SK-N-SH treated with all-trans-retinoic acid at 6 μM for 48 hours (cell line): ENCODE data around the gene RPS19.
A peak's percentile ranks its signal among the peaks of the same experiment; 100 is the strongest.

Experiments
- ATAC-seq: fragments of 200-7000 bp; cut with Tn5 transposase; 3 replicates; pipeline ENCODE4 v1.9.1; 2020; ENCODE audit warnings: mild to moderate bottlenecking, moderate library complexity
- BACH2 ChIP-seq: fragments of 250-450 bp; sonication (Bioruptor Pico); IDR thresholded peaks from 2 replicates; pipeline ENCODE4 v1.9.0; 2021; ENCODE audit warnings: mild to moderate bottlenecking, borderline replicate concordance
- CSDC2 ChIP-seq: fragments of 250-450 bp; sonication (Bioruptor Pico); IDR thresholded peaks from 2 replicates; pipeline ENCODE4 v1.5.0; 2020; ENCODE audit warnings: mild to moderate bottlenecking, moderate library complexity
- CSRNP3 ChIP-seq: fragments of 250-450 bp; sonication (Bioruptor Pico); IDR thresholded peaks from 2 replicates; pipeline ENCODE4 v1.5.1; 2021; ENCODE audit warnings: mild to moderate bottlenecking, moderate library complexity
- ESRRG ChIP-seq: fragments of 250-450 bp; sonication (Bioruptor Pico); IDR thresholded peaks from 2 replicates; pipeline ENCODE4 v1.6.1; 2021; ENCODE audit warnings: mild to moderate bottlenecking
- GLIS3 ChIP-seq: fragments of 250-450 bp; sonication (Bioruptor Pico); IDR thresholded peaks from 2 replicates; pipeline ENCODE4 v1.5.0; 2020; ENCODE audit warnings: mild to moderate bottlenecking, moderate library complexity
- OSR1 ChIP-seq: fragments of 250-450 bp; sonication (Bioruptor Pico); IDR thresholded peaks from 2 replicates; pipeline ENCODE4 v1.8.0; 2022; ENCODE audit warnings: moderate library complexity, mild to moderate bottlenecking, inconsistent platforms
- PATZ1 ChIP-seq: fragments of 250-450 bp; sonication (Bioruptor Pico); IDR thresholded peaks from 2 replicates; pipeline ENCODE4 v1.8.0; 2020; ENCODE audit warnings: mild to moderate bottlenecking, moderate library complexity, borderline replicate concordance
- RARB ChIP-seq: fragments of 250-450 bp; sonication (Bioruptor Pico); IDR thresholded peaks from 2 replicates; pipeline ENCODE4 v1.8.0; 2021; ENCODE audit warnings: mild to moderate bottlenecking, moderate library complexity
- SNAI2 ChIP-seq: fragments of 250-450 bp; sonication (Bioruptor Pico); IDR thresholded peaks from 2 replicates; pipeline ENCODE4 v1.5.0; 2020; ENCODE audit warnings: mild to moderate bottlenecking, moderate library complexity
- TCF4 ChIP-seq: fragments of 250-450 bp; sonication (Bioruptor Pico); IDR thresholded peaks from 2 replicates; pipeline ENCODE4 v1.8.0; 2021; ENCODE audit warnings: mild to moderate bottlenecking, moderate library complexity, borderline replicate concordance
- TOX ChIP-seq: fragments of 250-450 bp; sonication (Bioruptor Pico); IDR thresholded peaks from 2 replicates; pipeline ENCODE4 v1.8.0; 2021; ENCODE audit warnings: mild to moderate bottlenecking, moderate library complexity, borderline replicate concordance
- ZC3H10 ChIP-seq: fragments of 250-450 bp; sonication (Bioruptor Pico); IDR thresholded peaks from 2 replicates; pipeline ENCODE4 v1.5.1; 2021; ENCODE audit warnings: mild to moderate bottlenecking, moderate library complexity
- ZFP3 ChIP-seq: fragments of 250-450 bp; sonication (Bioruptor Pico); IDR thresholded peaks from 2 replicates; pipeline ENCODE4 v1.5.0; 2020; ENCODE audit warnings: mild to moderate bottlenecking, moderate library complexity
- ZFP30 ChIP-seq: fragments of 450-650 bp; formaldehyde crosslinking; IDR thresholded peaks from 2 replicates; pipeline ENCODE4 v1.5.0; 2022; ENCODE audit warnings: mild to moderate bottlenecking, moderate library complexity
- ZNF565 ChIP-seq: fragments of 450-650 bp; formaldehyde crosslinking; conservative IDR thresholded peaks from 2 replicates; pipeline ENCODE4 v1.5.0; 2020; ENCODE audit warnings: low read depth, mild to moderate bottlenecking, moderate library complexity
- ZNF8 ChIP-seq: fragments of 450-650 bp; formaldehyde crosslinking; IDR thresholded peaks from 2 replicates; pipeline ENCODE4 v1.5.0; 2020; ENCODE audit warnings: mild to moderate bottlenecking, moderate library complexity
- TF ChIP-seq, protein P1 (sequence below): fragments of 250-450 bp; sonication (Bioruptor Pico); IDR thresholded peaks from 2 replicates; pipeline ENCODE4 v1.5.1; 2020; ENCODE audit warnings: low read depth, mild to moderate bottlenecking, moderate library complexity
- TF ChIP-seq, protein P2 (sequence below): fragments of 250-450 bp; sonication (Bioruptor Pico); IDR thresholded peaks from 2 replicates; pipeline ENCODE4 v1.8.0; 2021; ENCODE audit warnings: low read depth, mild to moderate bottlenecking, moderate library complexity, borderline replicate concordance

The RPS19 gene

GRCh38 chr19:41869374-41869955 lies 9.4 kb downstream of the RPS19 start:
- TF ChIP-seq ZC3H10 (CRISPR knock-in tag) (no peak), ZNF565 (CRISPR knock-in tag) (no peak), PATZ1 (CRISPR knock-in tag) (no peak), OSR1 (CRISPR knock-in tag) (no peak), ZFP3 (CRISPR knock-in tag) (no peak), TOX (CRISPR knock-in tag) (no peak)
- TF ChIP-seq, all 23 proteins: peak for 0
- ATAC-seq, result no peak

- TF ChIP-seq CSRNP3 (CRISPR knock-in tag), result no peak
- TF ChIP-seq OSR1 (CRISPR knock-in tag), result no peak
- TF ChIP-seq CSDC2, result no peak
- TF ChIP-seq GLIS3 (CRISPR knock-in tag), result no peak
- no peak for TF ChIP-seq ZNF565 (CRISPR knock-in tag)
Observed at GRCh38 chr19:41870401-41870873, 10.4 kb downstream of the RPS19 start.

DNA sequence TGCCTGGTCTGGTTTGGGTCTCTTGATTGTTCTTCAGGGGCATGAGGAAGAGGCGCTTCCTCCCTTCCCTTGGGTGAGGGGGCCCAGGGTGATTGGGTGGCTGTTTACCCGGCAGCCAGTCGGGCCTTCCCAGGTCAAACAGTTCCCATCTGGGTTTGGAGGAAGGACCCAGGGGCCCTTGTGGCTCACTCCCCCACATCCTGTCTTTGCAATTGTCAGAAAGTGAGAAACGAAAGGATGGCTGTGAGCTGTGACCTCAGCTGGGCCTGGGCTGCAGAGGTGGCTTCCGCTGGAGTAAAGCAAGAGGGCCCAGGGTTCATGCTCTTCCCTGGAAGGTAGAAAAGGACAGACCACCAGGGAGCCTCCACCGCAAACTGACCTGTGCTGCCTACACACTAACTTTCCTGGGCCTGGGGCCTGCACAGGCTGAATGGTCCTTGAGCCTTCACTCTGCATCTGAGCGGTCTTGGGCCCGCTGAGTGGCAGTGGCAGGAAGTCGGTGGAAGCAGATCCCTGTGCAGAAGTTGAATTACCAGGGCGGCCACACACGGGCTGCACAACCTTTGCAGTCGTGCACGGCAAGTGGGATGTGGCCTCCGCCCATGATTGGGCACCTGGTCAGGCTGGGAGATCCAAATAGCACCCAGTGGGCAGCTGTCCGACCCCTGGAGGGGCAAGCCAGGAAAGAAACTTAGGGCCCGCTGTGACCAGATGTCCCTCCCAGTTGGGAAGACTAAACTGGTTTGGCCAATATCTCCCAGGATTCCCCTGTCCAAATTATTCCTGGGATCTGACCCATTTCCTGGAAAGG lies 11.7 kb downstream of the RPS19 start:
- no peak for TF ChIP-seq ZFP30 (CRISPR knock-in tag)
- TF ChIP-seq ESRRG (CRISPR knock-in tag), result peak; percentile 13; the same call in 1 of the 2 replicates
- TF ChIP-seq, protein P1, sequence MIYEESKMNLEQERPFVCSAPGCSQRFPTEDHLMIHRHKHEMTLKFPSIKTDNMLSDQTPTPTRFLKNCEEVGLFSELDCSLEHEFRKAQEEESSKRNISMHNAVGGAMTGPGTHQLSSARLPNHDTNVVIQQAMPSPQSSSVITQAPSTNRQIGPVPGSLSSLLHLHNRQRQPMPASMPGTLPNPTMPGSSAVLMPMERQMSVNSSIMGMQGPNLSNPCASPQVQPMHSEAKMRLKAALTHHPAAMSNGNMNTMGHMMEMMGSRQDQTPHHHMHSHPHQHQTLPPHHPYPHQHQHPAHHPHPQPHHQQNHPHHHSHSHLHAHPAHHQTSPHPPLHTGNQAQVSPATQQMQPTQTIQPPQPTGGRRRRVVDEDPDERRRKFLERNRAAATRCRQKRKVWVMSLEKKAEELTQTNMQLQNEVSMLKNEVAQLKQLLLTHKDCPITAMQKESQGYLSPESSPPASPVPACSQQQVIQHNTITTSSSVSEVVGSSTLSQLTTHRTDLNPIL (CRISPR knock-in tag), result peak; percentile 14; the same call in 1 of the 2 replicates
- no peak for TF ChIP-seq SNAI2 (CRISPR knock-in tag)
- TF ChIP-seq PATZ1 (CRISPR knock-in tag), result peak; percentile 17
- peak; percentile 80; the same call in 1 of the 2 replicates for TF ChIP-seq CSRNP3 (CRISPR knock-in tag)
- TF ChIP-seq ZNF8 (CRISPR knock-in tag), result no peak
- TF ChIP-seq TCF4, result no peak; the same call in 1 of the 2 replicates
- no peak for TF ChIP-seq BACH2
- TF ChIP-seq OSR1 (CRISPR knock-in tag), result no peak
- peak; percentile 48; the same call in 1 of the 2 replicates for TF ChIP-seq GLIS3 (CRISPR knock-in tag)
- TF ChIP-seq, all 23 proteins: peak for 5
- 0 out of 3 replicates have a peak, but pooled peaks have one; percentile 1 for ATAC-seq

More at GRCh38 chr19:41870401-41870873, 10.4 kb downstream of the RPS19 start:
- ATAC-seq, result no peak

- TF ChIP-seq PATZ1 (CRISPR knock-in tag) (0 out of 2 replicates have a peak, but pooled peaks have one; percentile 8), RARB (no peak), ZFP3 (CRISPR knock-in tag) (peak; percentile 95), ZC3H10 (CRISPR knock-in tag) (no peak), ZFP30 (CRISPR knock-in tag) (no peak)
- TF ChIP-seq, protein P2, sequence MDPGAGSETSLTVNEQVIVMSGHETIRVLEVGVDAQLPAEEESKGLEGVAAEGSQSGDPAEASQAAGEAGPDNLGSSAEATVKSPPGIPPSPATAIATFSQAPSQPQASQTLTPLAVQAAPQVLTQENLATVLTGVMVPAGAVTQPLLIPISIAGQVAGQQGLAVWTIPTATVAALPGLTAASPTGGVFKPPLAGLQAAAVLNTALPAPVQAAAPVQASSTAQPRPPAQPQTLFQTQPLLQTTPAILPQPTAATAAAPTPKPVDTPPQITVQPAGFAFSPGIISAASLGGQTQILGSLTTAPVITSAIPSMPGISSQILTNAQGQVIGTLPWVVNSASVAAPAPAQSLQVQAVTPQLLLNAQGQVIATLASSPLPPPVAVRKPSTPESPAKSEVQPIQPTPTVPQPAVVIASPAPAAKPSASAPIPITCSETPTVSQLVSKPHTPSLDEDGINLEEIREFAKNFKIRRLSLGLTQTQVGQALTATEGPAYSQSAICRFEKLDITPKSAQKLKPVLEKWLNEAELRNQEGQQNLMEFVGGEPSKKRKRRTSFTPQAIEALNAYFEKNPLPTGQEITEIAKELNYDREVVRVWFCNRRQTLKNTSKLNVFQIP, result no peak
Observed at GRCh38 chr19:41872384-41872774, 12.3 kb downstream of the RPS19 start.

More at GRCh38 chr19:41872384-41872774, 12.3 kb downstream of the RPS19 start:
- ATAC-seq, result peak; percentile 1; the same call in 1 of the 3 replicates
